Ovary (tissue), 9 donors: Measurements from ENCODE around the gene COL5A2. TPM values are rescaled to one million over a fixed set of nuclear protein-coding genes. Genes with fewer than 3 reads are reported as not detected.
A peak's percentile ranks its signal among the peaks of the same experiment; 100 is the strongest.

ENCODE experiments used
- DNase-seq, 5 donors: peaks; one replicate each; pipeline ENCODE4 v3.0.0-alpha.2; 2019 to 2020
- H3K27ac ChIP-seq, 2 donors: fragments of 200-600 bp; one replicate each; pipeline versions ENCODE4 v1.5.1 to v1.8.0; 2019 to 2022
- H3K27me3 ChIP-seq: fragments of 200-600 bp; one replicate; pipeline ENCODE4 v1.8.0; 2022
- H3K36me3 ChIP-seq: fragments of 200-600 bp; sonication (generic); one replicate; pipeline ENCODE4 v1.5.1; 2019
- H3K4me1 ChIP-seq: one replicate; pipeline ENCODE4 v1.8.1; 2013; ENCODE audit warnings: mild to moderate bottlenecking, moderate library complexity; ENCODE audit not compliant: insufficient read depth
- H3K4me3 ChIP-seq: fragments of 200-600 bp; sonication (generic); one replicate; pipeline ENCODE4 v1.5.1; 2017
- H3K9me3 ChIP-seq, 2 donors: fragments of 200-600 bp in 1 of 2; sonication (generic) in 1 of 2; one replicate each; pipeline versions ENCODE4 v1.5.1 to v1.8.1; 2013 to 2019; ENCODE audit warnings: mild to moderate bottlenecking in 1 of 2, moderate library complexity in 1 of 2
- CTCF ChIP-seq, 3 donors: fragments of 450-650 bp in 2 of 3; fragments of 200-600 bp in 1 of 3; IDR thresholded peaks; one replicate each; pipeline versions ENCODE4 v1.5.1 to v1.8.0; 2016 to 2022; ENCODE audit warnings: antibody characterized with exemption in 3 of 3, mild to moderate bottlenecking in 1 of 3
- EP300 ChIP-seq: sonication (generic); formaldehyde crosslinking; IDR thresholded peaks from one replicate; pipeline ENCODE4 v1.6.1; 2017; ENCODE audit warnings: antibody characterized with exemption
- POLR2A ChIP-seq: fragments of 450-650 bp; IDR thresholded peaks from one replicate; pipeline ENCODE4 v1.6.1; 2017; ENCODE audit warnings: antibody characterized with exemption, mild to moderate bottlenecking, moderate library complexity
- WGBS, 3 donors: extraction: QIAGEN DNeasy Blood & Tissue Kit in 1 of 3; methylation state at CpG; one replicate each; pipeline versions ENCODE4 v1.1.5 to v1.1.7; 2013 to 2017; 5-methylcytosine and 5-hydroxymethylcytosine counted together
- intact Hi-C, 4 donors: fragments of 100-400 bp; cut with DNase I; formaldehyde crosslinking; loops; one replicate each; pipeline versions ENCODE4 v1.11.0 to v1.15.1; 2022 to 2023
- polyA plus RNA-seq, 2 donors: library from polyadenylated mRNA; stranded (reverse); fragments of 200-250 nt in 1 of 2; fragments of 350-450 nt in 1 of 2; fragmentation: Illumina TruSeq in 1 of 2; extraction: RNeasy Lipid Tissue Mini Kit (QIAGEN cat#74804) in 1 of 2; gene quantifications; one replicate each; pipeline ENCODE4 v1.2.3, GENCODE V29; 2013 to 2014
- total RNA-seq, 7 donors: library from RNA; depleted of rRNA in 2 of 7; stranded (reverse); fragments of >200 nt in 2 of 7; fragmentation: NEBNext Ultra II Directional in 3 of 7; extraction: Animal tissue kit (Norgen Biotek cat#: 25700) in 3 of 7; gene quantifications; one replicate each; pipeline versions ENCODE4 v1.1.0 to v1.2.4, GENCODE V29; 2016 to 2023
- donor health status: DM: no; HTN: no; CAD: no; lungs with moderate emphysema.
- donor health status: DM: no; HTN: no; CAD: no.
- donor health status: Bipolar disorder and iron deficiency.
- donor health status: DM: yes; HTN: yes; CAD: no.
- donor health status: DM: no; HTN: no; CAD: no.
- donor health status: DM: yes; HTN: yes; CAD: no.

Gene COL5A2
- total and polyA plus RNA-seq, 9 donors = 25.2 to 46.8 (median 31.7) TPM

- H3K9me3 ChIP-seq = no peaks in the 10 kb centered on the region
- no peaks in the 10 kb centered on the region for H3K27me3 ChIP-seq
- DNase-seq = no peak
- H3K4me3 ChIP-seq = no peak overlapping the region
- no peaks in the 10 kb centered on the region for H3K36me3 ChIP-seq
- intact Hi-C loops = no loop called here
- 90 to 93% (median 91%) methylated on average over 1 of the region's 1 CpG for WGBS, 3 donors
- H3K27ac ChIP-seq = no peak overlapping the region
- TF ChIP-seq CTCF (IDR thresholded peaks at IDR 0.05) = no peak
- no peak for TF ChIP-seq EP300
- TF ChIP-seq POLR2A = no peak
- H3K4me1 ChIP-seq = peaks cover 10% of the 10 kb centered on the region
Observed at GRCh38 chr2:189155795-189156194, 23.8 kb downstream of the COL5A2 start.

GRCh38 chr2:189153619-189154018, 25.9 kb downstream of the COL5A2 start:
- no peaks in the 10 kb centered on the region for H3K9me3 ChIP-seq
- WGBS, 3 donors = 16 to 27% (median 19%) methylated on average over 2 of the region's 2 CpGs
- TF ChIP-seq EP300 (no peak), POLR2A (no peak), CTCF (IDR thresholded peaks at IDR 0.05) (no peak)
- DNase-seq = no peak
- no peaks in the 10 kb centered on the region for H3K27me3 ChIP-seq
- no peaks in the 10 kb centered on the region for H3K36me3 ChIP-seq
- no peak overlapping the region for H3K4me3 ChIP-seq
- H3K27ac ChIP-seq = no peak overlapping the region
- H3K4me1 ChIP-seq = peaks cover 8% of the 10 kb centered on the region
- intact Hi-C loops = no loop called here

- Histone ChIP-seq H3K9me3 (no peaks in the 10 kb centered on the region), H3K4me3 (no peak overlapping the region), H3K27ac (no peak overlapping the region), H3K36me3 (no peaks in the 10 kb centered on the region), H3K27me3 (no peaks in the 10 kb centered on the region), H3K4me1 (peaks cover 8% of the 10 kb centered on the region)
- intact Hi-C loops = no loop called here
- TF ChIP-seq EP300 (no peak), CTCF (IDR thresholded peaks at IDR 0.05) (no peak), POLR2A (no peak)
- peak in 2 of 5 donors; percentile 24 to 39 for DNase-seq
- WGBS, 3 donors = 40 to 61% (median 47%) methylated on average over 3 of the region's 3 CpGs
Observed at GRCh38 chr2:189152483-189152882, 27.1 kb downstream of the COL5A2 start.

GRCh38 chr2:189151906-189152305, 27.7 kb downstream of the COL5A2 start:
- intact Hi-C loops = no loop called here
- no peaks in the 10 kb centered on the region for H3K36me3 ChIP-seq
- TF ChIP-seq CTCF (IDR thresholded peaks at IDR 0.05) (no peak), POLR2A (no peak)
- H3K4me3 ChIP-seq = no peak overlapping the region
- no peak for DNase-seq
- peaks cover 8% of the 10 kb centered on the region for H3K4me1 ChIP-seq
- no peak overlapping the region for H3K27ac ChIP-seq
- no peaks in the 10 kb centered on the region for H3K9me3 ChIP-seq
- H3K27me3 ChIP-seq = no peaks in the 10 kb centered on the region

- Histone ChIP-seq H3K4me1 (peaks cover 9% of the 10 kb centered on the region), H3K4me3 (no peak overlapping the region), H3K27ac (no peak overlapping the region), H3K27me3 (no peaks in the 10 kb centered on the region), H3K9me3 (no peaks in the 10 kb centered on the region), H3K36me3 (no peaks in the 10 kb centered on the region)
- 5 to 8% (median 7%) methylated on average over 2 of the region's 2 CpGs for WGBS, 3 donors
- no peak for DNase-seq
- intact Hi-C loops = no loop called here
- TF ChIP-seq POLR2A = no peak
- no peak for TF ChIP-seq CTCF (IDR thresholded peaks at IDR 0.05)
- no peak for TF ChIP-seq EP300
Observed at GRCh38 chr2:189150033-189150432, 29.5 kb downstream of the COL5A2 start.
